K562 (cell line): ENCODE measurements around the gene ZMIZ1. TPM values are rescaled to one million over a fixed set of nuclear protein-coding genes. Genes with fewer than 3 reads are reported as not detected.

Source experiments
- BCOR ChIP-seq: fragments of 450-650 bp; IDR thresholded peaks from 2 replicates; pipeline ENCODE4 v1.6.1; 2016
- BRD9 ChIP-seq: fragments of 450-650 bp; IDR thresholded peaks from 2 replicates; pipeline ENCODE4 v1.6.1; 2018; ENCODE audit warnings: low read depth; ENCODE audit not compliant: partially characterized antibody
- FOXA1 ChIP-seq: fragments of 450-650 bp; IDR thresholded peaks from 2 replicates; pipeline ENCODE4 v1.6.1; 2016; ENCODE audit warnings: mild to moderate bottlenecking, borderline replicate concordance
- FOXJ2 ChIP-seq: fragments of 200-800 bp; sonication (Bioruptor generic); IDR thresholded peaks from 2 replicates; pipeline ENCODE4 v1.6.1; 2016; ENCODE audit warnings: missing genetic modification characterization, missing compliant biosample characterization
- MAFG ChIP-seq: fragments of 450-650 bp; conservative IDR thresholded peaks from 2 replicates; pipeline ENCODE4 v1.6.1; 2016; ENCODE audit warnings: missing genetic modification characterization, missing compliant biosample characterization
- MAZ ChIP-seq, 2 experiments: fragments of 450-650 bp in 1 of 2; sonication (generic) in 1 of 2; formaldehyde crosslinking; IDR thresholded peaks in 1 of 2; conservative IDR thresholded peaks in 1 of 2; 2 replicates each; pipeline versions ENCODE4 v1.4.0 to v1.5.0; 2020; ENCODE audit warnings: mild to moderate bottlenecking in 1 of 2, missing genetic modification reagents in 1 of 2
- POLR3G ChIP-seq: IDR thresholded peaks from 2 replicates; pipeline ENCODE4 v1.6.1; 2011; ENCODE audit not compliant: insufficient read length, insufficient replicate concordance; ENCODE audit errors: extremely low read depth
- RBM39 ChIP-seq: fragments of 200-400 bp; formaldehyde crosslinking; optimal IDR thresholded peaks from 2 replicates; pipeline ENCODE3; 2018; ENCODE audit warnings: low read depth, low read length
- SRF ChIP-seq, 2 experiments: fragments of 250-450, 450-650 bp in 1 of 2; sonication (Bioruptor Pico) in 1 of 2; sonication (generic) in 1 of 2; formaldehyde crosslinking; IDR thresholded peaks; 2 replicates each; pipeline versions ENCODE4 v1.5.0 to v1.5.1; 2020 to 2022; ENCODE audit warnings: mild to moderate bottlenecking in 1 of 2, missing genetic modification reagents in 1 of 2
- ZBTB7A ChIP-seq: IDR thresholded peaks from 2 replicates; pipeline ENCODE4 v1.6.1; 2011; ENCODE audit warnings: low read depth, mild to moderate bottlenecking, low read length, moderate library complexity, borderline replicate concordance; ENCODE audit not compliant: control insufficient read depth
- ZNF316 ChIP-seq: fragments of 450-650 bp; IDR thresholded peaks from 2 replicates; pipeline ENCODE4 v1.6.1; 2016
- ZNF75A ChIP-seq: fragments of 450-650 bp; formaldehyde crosslinking; IDR thresholded peaks from 2 replicates; pipeline ENCODE4 v1.4.0; 2020; ENCODE audit warnings: mild to moderate bottlenecking
- ZNF830 ChIP-seq: fragments of 250-450 bp; sonication (Bioruptor Pico); IDR thresholded peaks from 2 replicates; pipeline ENCODE4 v1.5.0; 2021; ENCODE audit warnings: mild to moderate bottlenecking
- polyA plus RNA-seq, 8 experiments: library from polyadenylated mRNA; depleted of rRNA in 4 of 8; stranded (reverse) in 5 of 8; unstranded in 3 of 8; fragments of >200 nt; fragmentation: Nextera tagmentation in 2 of 8; fragmentation: Illumina TruSeq in 1 of 8; extraction: Ambion mirVana in 2 of 8; extraction: Trizol in 1 of 8; gene quantifications; 2 replicates each; pipeline versions ENCODE4 v1.2.1 to v1.2.3, GENCODE V29; 2011 to 2014; ENCODE audit warnings: inconsistent platforms in 1 of 8, missing spikeins in 1 of 8
- total RNA-seq, 7 experiments: library from RNA; depleted of rRNA in 6 of 7; stranded (reverse); fragments of >200 nt in 6 of 7; fragmentation: Illumina TruSeq in 2 of 7; extraction: Trizol in 2 of 7; gene quantifications; 2 replicates each; pipeline versions ENCODE4 v1.2.1 to v1.2.3, GENCODE V29; 2011 to 2021; ENCODE audit warnings: low replicate concordance in 1 of 7
- TF ChIP-seq, protein P1 (sequence below): sonication (generic); IDR thresholded peaks from 2 replicates; pipeline ENCODE4 v1.6.1; 2016
- TF ChIP-seq, protein P2 (sequence below): sonication (generic); formaldehyde crosslinking; IDR thresholded peaks from 2 replicates; pipeline ENCODE4 v1.9.0; 2022; ENCODE audit warnings: mild to moderate bottlenecking, missing genetic modification reagents
- TF ChIP-seq, protein P3 (sequence below): fragments of 450-650 bp; IDR thresholded peaks from 2 replicates; pipeline ENCODE4 v1.6.1; 2016
- TF ChIP-seq, protein P4 (sequence below): fragments of 450-650 bp; IDR thresholded peaks from 2 replicates; pipeline ENCODE4 v1.6.1; 2017; ENCODE audit warnings: antibody characterized with exemption, mild to moderate bottlenecking
- TF ChIP-seq, protein P5 (sequence below): sonication (generic); formaldehyde crosslinking; IDR thresholded peaks from 2 replicates; pipeline ENCODE4 v1.8.0; 2022; ENCODE audit warnings: missing genetic modification reagents, mild to moderate bottlenecking, moderate library complexity, borderline replicate concordance

ZMIZ1 gene
- total and polyA plus RNA-seq, 9 of the 15 experiments (the other 6 are each of a cell fraction or from before 2014, with no cell fraction given), result 1.0 to 37.3 (median 4.3) TPM

DNA sequence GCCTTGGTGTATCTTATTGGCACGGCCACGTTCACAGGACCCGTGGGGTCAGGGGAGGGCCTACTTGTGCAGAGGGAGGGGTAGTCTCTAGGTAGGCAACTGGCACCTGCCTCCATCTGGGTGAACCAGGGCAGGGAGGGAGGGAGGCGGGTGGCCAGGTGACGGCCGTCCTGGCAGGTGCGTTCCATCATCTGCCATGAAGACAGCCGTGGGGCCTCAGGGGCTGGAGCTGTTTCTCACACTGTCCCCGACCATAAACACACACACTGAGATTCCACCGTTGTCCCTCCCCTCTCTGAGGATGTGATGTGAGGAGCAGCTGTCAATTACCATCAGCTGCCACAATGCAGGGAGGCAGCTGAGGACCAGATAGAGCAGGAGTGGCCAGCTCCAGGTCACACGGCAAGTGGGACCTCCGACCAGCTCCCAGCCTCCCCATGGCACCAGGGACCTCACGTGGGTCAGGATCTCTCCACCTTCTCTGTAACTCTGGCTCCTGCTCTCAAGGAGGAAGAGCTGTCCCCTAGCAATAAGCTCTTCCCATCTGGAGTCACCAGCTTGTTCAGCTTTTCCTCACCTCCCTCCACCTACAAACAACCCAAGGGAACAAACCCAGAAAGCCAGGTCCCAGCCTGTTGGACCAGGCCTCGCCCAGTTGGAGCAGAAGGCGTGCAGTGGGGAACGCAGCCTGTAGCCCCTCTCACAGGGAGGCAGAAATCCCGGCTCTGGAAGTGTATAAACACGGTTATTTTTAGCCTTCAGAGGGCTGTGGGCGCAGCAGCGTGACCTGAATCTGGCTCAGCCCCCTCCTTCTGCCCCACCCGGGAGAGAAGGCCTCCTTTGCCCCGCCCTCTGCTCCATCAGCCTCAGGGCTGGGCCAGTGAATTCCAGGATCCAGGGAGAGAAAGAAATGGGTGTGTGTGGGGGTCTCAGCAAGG, 33.1 kb downstream of the ZMIZ1 start (continued):
- TF ChIP-seq, protein P1, sequence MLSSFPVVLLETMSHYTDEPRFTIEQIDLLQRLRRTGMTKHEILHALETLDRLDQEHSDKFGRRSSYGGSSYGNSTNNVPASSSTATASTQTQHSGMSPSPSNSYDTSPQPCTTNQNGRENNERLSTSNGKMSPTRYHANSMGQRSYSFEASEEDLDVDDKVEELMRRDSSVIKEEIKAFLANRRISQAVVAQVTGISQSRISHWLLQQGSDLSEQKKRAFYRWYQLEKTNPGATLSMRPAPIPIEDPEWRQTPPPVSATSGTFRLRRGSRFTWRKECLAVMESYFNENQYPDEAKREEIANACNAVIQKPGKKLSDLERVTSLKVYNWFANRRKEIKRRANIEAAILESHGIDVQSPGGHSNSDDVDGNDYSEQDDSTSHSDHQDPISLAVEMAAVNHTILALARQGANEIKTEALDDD, result no peak
- TF ChIP-seq RBM39, result no peak
- TF ChIP-seq, protein P2, sequence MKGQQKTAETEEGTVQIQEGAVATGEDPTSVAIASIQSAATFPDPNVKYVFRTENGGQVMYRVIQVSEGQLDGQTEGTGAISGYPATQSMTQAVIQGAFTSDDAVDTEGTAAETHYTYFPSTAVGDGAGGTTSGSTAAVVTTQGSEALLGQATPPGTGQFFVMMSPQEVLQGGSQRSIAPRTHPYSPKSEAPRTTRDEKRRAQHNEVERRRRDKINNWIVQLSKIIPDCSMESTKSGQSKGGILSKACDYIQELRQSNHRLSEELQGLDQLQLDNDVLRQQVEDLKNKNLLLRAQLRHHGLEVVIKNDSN (CRISPR knock-in tag), result peak; percentile 29; the same call in 1 of the 2 replicates
- TF ChIP-seq BCOR, result no peak
- no peak for TF ChIP-seq FOXJ2
- no peak for TF ChIP-seq BRD9
- TF ChIP-seq FOXA1, result no peak
- TF ChIP-seq, protein P3, sequence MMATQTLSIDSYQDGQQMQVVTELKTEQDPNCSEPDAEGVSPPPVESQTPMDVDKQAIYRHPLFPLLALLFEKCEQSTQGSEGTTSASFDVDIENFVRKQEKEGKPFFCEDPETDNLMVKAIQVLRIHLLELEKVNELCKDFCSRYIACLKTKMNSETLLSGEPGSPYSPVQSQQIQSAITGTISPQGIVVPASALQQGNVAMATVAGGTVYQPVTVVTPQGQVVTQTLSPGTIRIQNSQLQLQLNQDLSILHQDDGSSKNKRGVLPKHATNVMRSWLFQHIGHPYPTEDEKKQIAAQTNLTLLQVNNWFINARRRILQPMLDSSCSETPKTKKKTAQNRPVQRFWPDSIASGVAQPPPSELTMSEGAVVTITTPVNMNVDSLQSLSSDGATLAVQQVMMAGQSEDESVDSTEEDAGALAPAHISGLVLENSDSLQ, result peak; percentile 84
- no peak for TF ChIP-seq ZNF316
- no peak for TF ChIP-seq MAFG (tag)
- TF ChIP-seq SRF (CRISPR knock-in tag; IDR thresholded peaks at IDR 0.05), result no peak
- TF ChIP-seq POLR3G, result no peak
- no peak for TF ChIP-seq ZNF75A (CRISPR knock-in tag)
- 0 out of 2 replicates have a peak, but pooled peaks have one; percentile 22 for TF ChIP-seq ZNF830 (CRISPR knock-in tag)
- TF ChIP-seq, protein P4, sequence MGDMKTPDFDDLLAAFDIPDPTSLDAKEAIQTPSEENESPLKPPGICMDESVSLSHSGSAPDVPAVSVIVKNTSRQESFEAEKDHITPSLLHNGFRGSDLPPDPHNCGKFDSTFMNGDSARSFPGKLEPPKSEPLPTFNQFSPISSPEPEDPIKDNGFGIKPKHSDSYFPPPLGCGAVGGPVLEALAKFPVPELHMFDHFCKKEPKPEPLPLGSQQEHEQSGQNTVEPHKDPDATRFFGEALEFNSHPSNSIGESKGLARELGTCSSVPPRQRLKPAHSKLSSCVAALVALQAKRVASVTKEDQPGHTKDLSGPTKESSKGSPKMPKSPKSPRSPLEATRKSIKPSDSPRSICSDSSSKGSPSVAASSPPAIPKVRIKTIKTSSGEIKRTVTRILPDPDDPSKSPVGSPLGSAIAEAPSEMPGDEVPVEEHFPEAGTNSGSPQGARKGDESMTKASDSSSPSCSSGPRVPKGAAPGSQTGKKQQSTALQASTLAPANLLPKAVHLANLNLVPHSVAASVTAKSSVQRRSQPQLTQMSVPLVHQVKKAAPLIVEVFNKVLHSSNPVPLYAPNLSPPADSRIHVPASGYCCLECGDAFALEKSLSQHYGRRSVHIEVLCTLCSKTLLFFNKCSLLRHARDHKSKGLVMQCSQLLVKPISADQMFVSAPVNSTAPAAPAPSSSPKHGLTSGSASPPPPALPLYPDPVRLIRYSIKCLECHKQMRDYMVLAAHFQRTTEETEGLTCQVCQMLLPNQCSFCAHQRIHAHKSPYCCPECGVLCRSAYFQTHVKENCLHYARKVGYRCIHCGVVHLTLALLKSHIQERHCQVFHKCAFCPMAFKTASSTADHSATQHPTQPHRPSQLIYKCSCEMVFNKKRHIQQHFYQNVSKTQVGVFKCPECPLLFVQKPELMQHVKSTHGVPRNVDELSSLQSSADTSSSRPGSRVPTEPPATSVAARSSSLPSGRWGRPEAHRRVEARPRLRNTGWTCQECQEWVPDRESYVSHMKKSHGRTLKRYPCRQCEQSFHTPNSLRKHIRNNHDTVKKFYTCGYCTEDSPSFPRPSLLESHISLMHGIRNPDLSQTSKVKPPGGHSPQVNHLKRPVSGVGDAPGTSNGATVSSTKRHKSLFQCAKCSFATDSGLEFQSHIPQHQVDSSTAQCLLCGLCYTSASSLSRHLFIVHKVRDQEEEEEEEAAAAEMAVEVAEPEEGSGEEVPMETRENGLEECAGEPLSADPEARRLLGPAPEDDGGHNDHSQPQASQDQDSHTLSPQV, result no peak
- peak; percentile 16; the same call in 1 of the 2 replicates for TF ChIP-seq ZBTB7A
- TF ChIP-seq, protein P5, sequence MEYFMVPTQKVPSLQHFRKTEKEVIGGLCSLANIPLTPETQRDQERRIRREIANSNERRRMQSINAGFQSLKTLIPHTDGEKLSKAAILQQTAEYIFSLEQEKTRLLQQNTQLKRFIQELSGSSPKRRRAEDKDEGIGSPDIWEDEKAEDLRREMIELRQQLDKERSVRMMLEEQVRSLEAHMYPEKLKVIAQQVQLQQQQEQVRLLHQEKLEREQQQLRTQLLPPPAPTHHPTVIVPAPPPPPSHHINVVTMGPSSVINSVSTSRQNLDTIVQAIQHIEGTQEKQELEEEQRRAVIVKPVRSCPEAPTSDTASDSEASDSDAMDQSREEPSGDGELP (CRISPR knock-in tag), result peak; percentile 32; the same call in 1 of the 2 replicates
- peak; percentile 38 to 73; a peak in 3 of 4 replicates for TF ChIP-seq MAZ (CRISPR knock-in tag; conservative IDR thresholded peaks at IDR 0.05 in 1 of 2, IDR thresholded peaks at IDR 0.05 in 1 of 2)
